Esophagus (tissue), 2 donors: ENCODE data around the gene RAB3IP. TPM values are rescaled to one million over a fixed set of nuclear protein-coding genes. Genes with fewer than 3 reads are reported as not detected.

Source experiments
- H3K27ac ChIP-seq, 2 donors: one replicate each; pipeline ENCODE4 v1.5.1; 2013; ENCODE audit warnings: low read depth in 2 of 2, mild to moderate bottlenecking in 2 of 2, inconsistent platforms in 1 of 2, low read length in 1 of 2, moderate library complexity in 1 of 2
- H3K27me3 ChIP-seq, 2 donors: one replicate each; pipeline ENCODE4 v1.6.1; 2013; ENCODE audit warnings: low read length in 2 of 2, control low read depth in 1 of 2, mild to moderate bottlenecking in 1 of 2; ENCODE audit not compliant: insufficient read depth in 2 of 2, control insufficient read depth in 1 of 2
- H3K36me3 ChIP-seq, 2 donors: one replicate each; pipeline ENCODE4 v1.6.1; 2013; ENCODE audit warnings: low read length in 1 of 2; ENCODE audit not compliant: control insufficient read depth in 2 of 2, insufficient read depth in 2 of 2
- H3K4me1 ChIP-seq, 2 donors: one replicate each; pipeline ENCODE4 v1.6.1; 2013; ENCODE audit warnings: low read length in 1 of 2; ENCODE audit not compliant: control insufficient read depth in 2 of 2, insufficient read depth in 2 of 2
- H3K4me3 ChIP-seq, 2 donors: one replicate each; pipeline ENCODE4 v1.5.1; 2013; ENCODE audit warnings: low read length in 2 of 2, mild to moderate bottlenecking in 2 of 2, low read depth in 1 of 2, moderate library complexity in 1 of 2
- H3K9me3 ChIP-seq, 2 donors: one replicate each; pipeline ENCODE4 v1.6.1; 2013; ENCODE audit warnings: mild to moderate bottlenecking in 2 of 2, low read depth in 1 of 2, low read length in 1 of 2, moderate library complexity in 1 of 2; ENCODE audit not compliant: control insufficient read depth in 2 of 2, insufficient read depth in 1 of 2
- WGBS, 2 donors: extraction: QIAGEN DNeasy Blood & Tissue Kit; methylation state at CpG; one replicate each; pipeline ENCODE4 v1.1.7; 2013; 5-methylcytosine and 5-hydroxymethylcytosine counted together
- polyA plus RNA-seq, 2 donors: library from polyadenylated mRNA; stranded (reverse); fragments of 200-250 nt; gene quantifications; one replicate each; pipeline ENCODE4 v1.2.3, GENCODE V29; 2013
- donor health status: healthy with polysubstance abuse.
- donor health status: Bipolar disorder and iron deficiency.

The RAB3IP gene
- polyA plus RNA-seq, 2 donors: 8.3 to 11.7 TPM

DNA sequence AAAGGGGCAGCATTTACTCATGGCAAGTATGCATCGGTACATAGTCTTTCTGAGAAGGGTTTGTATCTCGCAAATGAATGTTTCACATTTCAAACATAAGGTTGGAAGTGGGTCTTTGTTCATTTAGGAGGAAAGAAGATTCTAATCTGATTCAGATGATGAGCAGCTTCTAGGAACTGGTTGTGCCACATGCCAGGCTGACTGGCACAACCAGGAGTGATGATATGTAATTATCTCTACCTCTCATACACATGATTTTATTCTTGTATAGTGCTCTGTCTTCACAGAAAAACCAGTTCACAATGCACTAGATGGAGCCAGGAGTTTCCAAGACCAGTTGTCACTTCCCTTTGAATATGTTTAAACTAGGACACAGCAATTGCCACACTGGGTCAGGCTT is 25.8 kb upstream of the RAB3IP start:
- no peaks in the 10 kb centered on the region for H3K36me3 ChIP-seq
- no peak overlapping the region for H3K27ac ChIP-seq
- 98% methylated on average over 2 of the region's 2 CpGs for WGBS, 2 donors
- H3K27me3 ChIP-seq: no peaks in the 10 kb centered on the region
- H3K4me1 ChIP-seq: no peaks in the 10 kb centered on the region
- H3K4me3 ChIP-seq: no peak overlapping the region
- H3K9me3 ChIP-seq: no peaks in the 10 kb centered on the region

DNA sequence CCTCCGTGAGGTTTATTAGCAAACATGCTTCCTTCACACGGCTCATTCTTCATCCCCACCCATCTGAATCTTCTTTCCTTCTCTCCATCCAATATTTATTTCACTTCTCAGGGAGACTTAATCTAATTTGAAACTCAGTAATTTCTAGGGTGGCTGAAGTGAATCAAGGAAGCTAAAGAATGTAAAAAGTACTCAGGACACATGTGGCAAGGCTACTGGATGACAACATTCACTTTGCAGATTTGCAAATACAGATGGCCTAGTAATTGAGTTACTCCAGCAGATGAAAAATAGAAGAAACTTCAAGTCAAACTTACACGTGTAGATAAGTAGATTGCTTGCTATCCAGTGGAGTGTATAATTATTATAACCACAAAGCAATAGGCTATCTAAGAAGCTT is 24.1 kb upstream of the RAB3IP start:
- no peaks in the 10 kb centered on the region for H3K36me3 ChIP-seq

GRCh38 chr12:69719336-69720316 is 19.0 kb upstream of the RAB3IP start:
- Histone ChIP-seq H3K9me3 (no peaks in the 10 kb centered on the region), H3K4me1 (no peaks in the 10 kb centered on the region), H3K27me3 (no peaks in the 10 kb centered on the region), H3K36me3 (no peaks in the 10 kb centered on the region), H3K27ac (no peak overlapping the region), H3K4me3 (no peak overlapping the region)
- 43 to 56% methylated on average over 1 of the region's 1 CpG for WGBS, 2 donors

More for the DNA sequence above, 24.1 kb upstream of the RAB3IP start:
- no peaks in the 10 kb centered on the region for H3K9me3 ChIP-seq
- H3K27me3 ChIP-seq: no peaks in the 10 kb centered on the region
- 76 to 80% methylated on average over 3 of the region's 3 CpGs for WGBS, 2 donors
- H3K4me3 ChIP-seq: no peak overlapping the region
- H3K4me1 ChIP-seq: no peaks in the 10 kb centered on the region
- H3K27ac ChIP-seq: no peak overlapping the region

DNA sequence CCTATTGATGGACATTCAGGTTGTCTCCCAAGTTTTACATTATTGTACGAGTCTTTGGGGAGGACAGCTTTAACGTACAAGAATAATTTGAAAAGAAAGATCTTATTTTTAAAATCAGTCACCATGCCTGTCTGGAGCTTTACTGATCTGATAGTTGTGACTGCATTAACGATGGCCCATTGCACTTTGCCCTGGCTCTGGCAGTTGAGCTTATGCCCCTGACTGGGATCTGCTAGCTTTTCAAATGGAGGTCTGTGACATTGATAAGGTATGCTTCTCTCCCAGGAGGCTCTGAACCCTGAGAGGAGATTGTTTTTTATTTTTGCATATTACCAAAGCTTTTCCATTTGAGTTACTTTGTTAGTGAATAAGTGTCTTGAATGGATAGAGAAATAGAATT is 17.9 kb upstream of the RAB3IP start:
- Histone ChIP-seq H3K27me3 (no peaks in the 10 kb centered on the region), H3K27ac (no peak overlapping the region), H3K4me1 (no peaks in the 10 kb centered on the region), H3K4me3 (no peak overlapping the region), H3K36me3 (no peaks in the 10 kb centered on the region), H3K9me3 (no peaks in the 10 kb centered on the region)
- WGBS, 2 donors: 72 to 80% methylated on average over 3 of the region's 3 CpGs

DNA sequence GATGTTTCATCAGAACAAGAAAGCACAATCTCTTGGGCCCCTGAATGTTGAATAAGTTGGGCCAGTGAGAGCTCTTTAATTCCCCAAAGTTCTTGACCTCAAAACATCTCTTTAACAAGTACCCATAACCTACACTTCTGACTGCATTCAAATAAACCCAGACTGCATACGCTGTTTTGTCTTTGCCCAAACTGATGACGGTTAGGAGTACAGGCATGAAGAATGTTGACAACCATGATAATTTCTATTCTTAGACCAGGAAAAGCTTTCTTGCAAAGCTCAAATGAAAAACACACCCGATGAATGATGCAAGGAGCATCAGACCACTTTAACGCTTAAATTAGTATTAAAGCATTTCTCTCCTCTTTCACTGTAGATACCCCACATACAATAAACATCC is 11.7 kb upstream of the RAB3IP start:
- H3K4me1 ChIP-seq: no peaks in the 10 kb centered on the region
- no peaks in the 10 kb centered on the region for H3K27me3 ChIP-seq
- H3K27ac ChIP-seq: no peak overlapping the region
- no peaks in the 10 kb centered on the region for H3K9me3 ChIP-seq
- no peak overlapping the region for H3K4me3 ChIP-seq
- no peaks in the 10 kb centered on the region for H3K36me3 ChIP-seq
- 88 to 90% methylated on average over 4 of the region's 4 CpGs for WGBS, 2 donors

- WGBS, 2 donors: 48 to 63% methylated on average over 1 of the region's 1 CpG
- no peaks in the 10 kb centered on the region for H3K9me3 ChIP-seq
- no peaks in the 10 kb centered on the region for H3K4me1 ChIP-seq
Observed at GRCh38 chr12:69732088-69732487, 6.6 kb upstream of the RAB3IP start.

DNA sequence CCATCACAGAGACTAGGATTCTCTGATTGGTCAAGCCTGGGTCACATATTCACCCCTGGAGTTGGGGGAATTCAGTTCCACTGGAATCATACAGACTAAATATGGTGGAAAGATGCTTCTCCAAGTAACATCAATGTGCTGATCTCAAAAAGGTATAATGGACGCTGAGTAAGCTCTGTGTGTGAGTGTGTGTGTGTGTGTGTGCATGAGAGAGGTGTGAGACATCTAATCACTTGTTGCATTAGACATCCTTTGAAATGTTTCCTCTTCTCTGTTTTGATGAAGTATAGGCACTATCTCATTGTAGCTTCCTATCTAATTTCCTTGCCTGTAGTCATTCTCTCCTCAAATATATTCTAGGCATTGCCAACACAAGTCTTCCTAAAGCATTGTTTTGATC is 5.0 kb upstream of the RAB3IP start:
- Histone ChIP-seq H3K27me3 (no peaks in the 10 kb centered on the region), H3K4me3 (no peak overlapping the region), H3K27ac (no peak overlapping the region), H3K4me1 (no peaks in the 10 kb centered on the region), H3K9me3 (no peaks in the 10 kb centered on the region), H3K36me3 (no peaks in the 10 kb centered on the region)
- WGBS, 2 donors: 78 to 84% methylated on average over 1 of the region's 1 CpG

More at GRCh38 chr12:69732088-69732487, 6.6 kb upstream of the RAB3IP start:
- Histone ChIP-seq H3K27ac (no peak overlapping the region), H3K4me3 (no peak overlapping the region), H3K36me3 (no peaks in the 10 kb centered on the region), H3K27me3 (no peaks in the 10 kb centered on the region)

GRCh38 chr12:69739287-69740191 is 879 bp downstream of the RAB3IP start:
- no peaks in the 10 kb centered on the region for H3K27me3 ChIP-seq
- no peaks in the 10 kb centered on the region for H3K36me3 ChIP-seq
- 0 to 1% methylated on average over 66 of the region's 66 CpGs for WGBS, 2 donors
- H3K27ac ChIP-seq: peak overlapping the region; percentile 78 to 80
- no peaks in the 10 kb centered on the region for H3K4me1 ChIP-seq
- H3K4me3 ChIP-seq: peak overlapping the region; percentile 87
- H3K9me3 ChIP-seq: no peaks in the 10 kb centered on the region

GRCh38 chr12:69744109-69744508 is 5.4 kb downstream of the RAB3IP start:
- no peak overlapping the region for H3K4me3 ChIP-seq
- peaks cover 0 to 2% of the 10 kb centered on the region in 2 donors for H3K36me3 ChIP-seq
- H3K9me3 ChIP-seq: no peaks in the 10 kb centered on the region
- 88 to 99% methylated on average over 4 of the region's 4 CpGs for WGBS, 2 donors
- H3K27me3 ChIP-seq: no peaks in the 10 kb centered on the region
- no peaks in the 10 kb centered on the region for H3K4me1 ChIP-seq
- no peak overlapping the region for H3K27ac ChIP-seq
